Smooth muscle cell (in vitro differentiated cells): Measurements from ENCODE around the gene AATK. TPM values are rescaled to one million over a fixed set of nuclear protein-coding genes. Genes with fewer than 3 reads are reported as not detected.
"Not testable (repeated sequence)": the region's sequence is repeated elsewhere in the genome, so short reads cannot be mapped to it uniquely, and the experiment has no call there.

ENCODE experiments used
- DNase-seq: peaks from one replicate; lab custom pipeline; 2025; ENCODE audit not compliant: unreplicated experiment; lab: John Stamatoyannopoulos, UW
- H2AFZ ChIP-seq: fragments of 200-600 bp; sonication (generic); 2 replicates; pipeline ENCODE4 v1.6.0; 2016; ENCODE audit warnings: antibody characterized with exemption, low read depth, mild to moderate bottlenecking
- H3F3A ChIP-seq: fragments of 200-600 bp; sonication (generic); 2 replicates; pipeline ENCODE4 v1.6.0; 2017; ENCODE audit warnings: antibody characterized with exemption, low read depth
- H3K27ac ChIP-seq: fragments of 200-600 bp; sonication (generic); 2 replicates; pipeline ENCODE4 v1.5.1; 2016; ENCODE audit warnings: low read depth, mild to moderate bottlenecking
- H3K27me3 ChIP-seq: fragments of 200-600 bp; sonication (generic); 2 replicates; pipeline ENCODE4 v1.6.1; 2016; ENCODE audit warnings: low read depth, mild to moderate bottlenecking
- H3K36me3 ChIP-seq: fragments of 200-600 bp; sonication (generic); 2 replicates; pipeline ENCODE4 v1.5.1; 2016; ENCODE audit warnings: low read depth
- H3K4me1 ChIP-seq: fragments of 200-600 bp; sonication (generic); 2 replicates; pipeline ENCODE4 v1.5.1; 2016; ENCODE audit warnings: low read depth
- H3K4me2 ChIP-seq: fragments of 200-600 bp; sonication (generic); 2 replicates; pipeline ENCODE4 v1.6.0; 2016; ENCODE audit warnings: mild to moderate bottlenecking
- H3K4me3 ChIP-seq: fragments of 200-600 bp; sonication (generic); 2 replicates; pipeline ENCODE4 v1.5.1; 2016; ENCODE audit warnings: mild to moderate bottlenecking
- H3K79me2 ChIP-seq: fragments of 200-600 bp; sonication (generic); 2 replicates; pipeline ENCODE4 v1.6.0; 2016; ENCODE audit warnings: low read depth, mild to moderate bottlenecking
- H3K9ac ChIP-seq: fragments of 200-600 bp; sonication (generic); 2 replicates; pipeline ENCODE4 v1.6.0; 2016; ENCODE audit warnings: low read depth
- H3K9me3 ChIP-seq: fragments of 200-600 bp; sonication (generic); replicated peaks from 2 replicates; pipeline ENCODE4 v1.5.1; 2016; ENCODE audit warnings: low read depth
- H4K20me1 ChIP-seq: fragments of 200-600 bp; sonication (generic); 2 replicates; pipeline ENCODE4 v1.6.0; 2016; ENCODE audit warnings: low read depth
- CTCF ChIP-seq: fragments of 200-600 bp; sonication (generic); IDR thresholded peaks from 2 replicates; pipeline ENCODE4 v1.5.1; 2017; ENCODE audit warnings: borderline replicate concordance, mild to moderate bottlenecking, antibody characterized with exemption; ENCODE audit not compliant: insufficient read depth, poor library complexity, severe bottlenecking
- WGBS: methylation state at CpG from one replicate; pipeline ENCODE4 v1.1.7; 2016; ENCODE audit warnings: low lambda C conversion rate; 5-methylcytosine and 5-hydroxymethylcytosine counted together
- polyA plus RNA-seq: library from polyadenylated mRNA; unstranded; fragments of >200 nt; fragmentation: Nextera tagmentation; extraction: Ambion mirVana; gene quantifications from 2 replicates; pipeline ENCODE4 v1.2.1, GENCODE V29; 2016
- total RNA-seq: library from RNA; depleted of rRNA; stranded (reverse); fragments of >200 nt; gene quantifications from 2 replicates; pipeline ENCODE4 v1.2.3, GENCODE V29; 2014

Gene AATK
- total and polyA plus RNA-seq, 2 experiments from 2014 or later, result 0.61 to 0.67 TPM

GRCh38 chr17:81147701-81148100 is 18.3 kb downstream of the AATK start:
- DNase-seq, result no peak
- H3K27ac ChIP-seq, result no peak overlapping the region
- H3K36me3 ChIP-seq, result no peaks in the 10 kb centered on the region
- H4K20me1 ChIP-seq, result no peaks in the 10 kb centered on the region
- WGBS, result 93% methylated on average over 10 of the region's 10 CpGs
- H3K27me3 ChIP-seq, result no peaks in the 10 kb centered on the region
- H3K4me2 ChIP-seq, result no peak overlapping the region
- no peaks in the 10 kb centered on the region for H3K79me2 ChIP-seq
- H2AFZ ChIP-seq, result no peak overlapping the region
- no peaks in the 10 kb centered on the region for H3K9me3 ChIP-seq
- H3K9ac ChIP-seq, result no peak overlapping the region
- TF ChIP-seq CTCF, result no peak
- H3K4me3 ChIP-seq, result no peak overlapping the region
- no peaks in the 10 kb centered on the region for H3K4me1 ChIP-seq
- H3F3A ChIP-seq, result no peaks in the 10 kb centered on the region

- H3K79me2 ChIP-seq, H3K4me3 ChIP-seq, H3K4me1 ChIP-seq, H3K4me2 ChIP-seq, H3K9ac ChIP-seq, H3K27ac ChIP-seq, H2AFZ ChIP-seq, H4K20me1 ChIP-seq, H3K9me3 ChIP-seq, H3K27me3 ChIP-seq, DNase-seq, H3K36me3 ChIP-seq, H3F3A ChIP-seq: not testable (repeated sequence)
- WGBS, result 95% methylated on average over 10 of the region's 10 CpGs
Measured at GRCh38 chr17:81146208-81146607, 19.8 kb downstream of the AATK start.

- H4K20me1 ChIP-seq, result no peaks in the 10 kb centered on the region
- H3K9me3 ChIP-seq, result no peaks in the 10 kb centered on the region
- no peaks in the 10 kb centered on the region for H3K4me1 ChIP-seq
- no peak for DNase-seq
- H3K27ac ChIP-seq, result no peak overlapping the region
- H3K36me3 ChIP-seq, result no peaks in the 10 kb centered on the region
- WGBS, result 90% methylated on average over 12 of the region's 14 CpGs
- H2AFZ ChIP-seq, result no peak overlapping the region
- no peaks in the 10 kb centered on the region for H3F3A ChIP-seq
- TF ChIP-seq CTCF, result no peak
- H3K79me2 ChIP-seq, result no peaks in the 10 kb centered on the region
- H3K4me3 ChIP-seq, result no peak overlapping the region
- no peaks in the 10 kb centered on the region for H3K27me3 ChIP-seq
- H3K9ac ChIP-seq, result no peak overlapping the region
- H3K4me2 ChIP-seq, result no peak overlapping the region
Measured at GRCh38 chr17:81144423-81144781, 21.6 kb downstream of the AATK start.

GRCh38 chr17:81143717-81144422 is 22.2 kb downstream of the AATK start:
- no peak overlapping the region for H3K4me3 ChIP-seq
- DNase-seq, result no peak
- no peaks in the 10 kb centered on the region for H3K27me3 ChIP-seq
- H3K9me3 ChIP-seq, result no peaks in the 10 kb centered on the region
- no peak overlapping the region for H3K4me2 ChIP-seq
- no peaks in the 10 kb centered on the region for H3K79me2 ChIP-seq
- H3K9ac ChIP-seq, result no peak overlapping the region
- WGBS, result 96% methylated on average over 17 of the region's 17 CpGs
- H3K4me1 ChIP-seq, result no peaks in the 10 kb centered on the region
- H2AFZ ChIP-seq, result no peak overlapping the region
- TF ChIP-seq CTCF, result no peak
- H3K27ac ChIP-seq, result no peak overlapping the region
- no peaks in the 10 kb centered on the region for H3F3A ChIP-seq
- no peaks in the 10 kb centered on the region for H4K20me1 ChIP-seq
- H3K36me3 ChIP-seq, result no peaks in the 10 kb centered on the region
